Bone marrow (tissue), 2 donors: ENCODE measurements around the gene HOXB9.

Experiments
- DNase-seq, 2 donors: peaks; one replicate each; lab custom pipeline; 2025; lab: John Stamatoyannopoulos, UW

Gene HOXB9

DNA sequence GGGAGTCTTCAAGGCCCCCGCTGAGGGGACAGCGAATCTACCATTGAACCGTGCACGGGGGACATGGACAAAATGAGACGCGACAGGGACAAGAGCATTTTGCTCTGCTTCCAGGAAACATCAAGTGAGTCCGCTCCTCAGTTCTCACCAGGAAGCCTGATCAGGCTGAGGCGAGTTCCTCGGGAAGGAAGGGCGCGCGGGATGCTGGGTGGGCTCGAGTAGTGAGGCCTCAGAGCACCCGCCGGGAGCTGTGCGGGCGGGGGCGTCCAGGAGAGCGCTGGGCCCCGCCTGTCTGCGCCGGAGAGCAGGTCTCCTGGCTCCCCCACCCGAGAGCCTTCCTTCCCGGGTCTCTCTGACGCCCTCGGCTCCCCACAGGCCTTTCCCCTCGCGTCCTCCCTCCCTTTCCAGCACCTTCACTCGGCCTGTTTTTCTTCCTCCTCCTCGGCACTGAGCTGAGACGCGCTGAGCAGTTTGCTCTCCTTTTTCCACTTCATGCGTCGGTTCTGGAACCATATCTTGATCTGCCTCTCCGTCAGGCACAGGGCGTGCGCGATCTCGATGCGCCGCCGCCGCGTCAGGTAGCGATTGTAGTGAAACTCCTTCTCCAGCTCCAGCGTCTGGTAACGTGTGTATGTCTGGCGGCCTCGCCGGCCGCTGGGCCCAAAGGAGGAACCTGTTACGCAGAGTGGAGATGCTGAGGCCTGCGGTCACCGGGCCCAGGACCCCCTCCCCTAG lies 30.0 kb downstream of the HOXB9 start:
- peak in 1 of 2 donors; percentile 56 for DNase-seq

DNA sequence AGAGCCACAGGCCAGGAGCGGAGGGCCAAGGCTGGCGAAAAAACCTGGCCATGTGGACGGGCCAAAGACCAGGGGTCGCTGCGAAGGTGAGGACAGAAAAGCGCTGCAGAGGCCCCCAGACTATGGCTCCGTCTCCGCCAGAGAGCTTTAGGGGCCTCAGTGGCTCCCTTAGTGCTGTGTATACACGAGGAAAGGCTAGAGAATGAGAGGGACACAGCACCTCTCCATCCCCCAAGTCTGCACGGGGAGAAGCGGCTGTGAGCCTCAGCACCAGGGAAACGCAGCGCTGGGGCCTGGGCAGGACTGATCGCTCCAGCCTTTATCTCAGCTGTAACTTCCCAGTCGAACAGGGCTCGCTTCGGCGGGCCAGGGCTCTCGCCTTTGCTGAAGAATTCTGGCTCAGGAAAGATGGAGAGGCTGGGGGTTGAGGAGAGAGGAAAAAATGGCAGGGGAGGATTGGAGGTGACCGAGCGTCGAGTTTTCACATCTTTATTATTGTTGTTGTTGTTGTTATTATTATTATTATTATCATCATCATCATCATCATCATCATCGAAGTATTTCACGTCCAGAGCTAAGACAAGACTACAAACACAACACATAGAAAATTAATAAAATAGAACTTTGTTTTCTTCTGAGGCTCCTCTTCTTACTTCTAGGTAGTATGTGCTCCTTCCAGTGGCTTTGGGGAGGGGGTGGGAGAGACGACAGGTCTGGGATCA lies 30.7 kb downstream of the HOXB9 start:
- DNase-seq: no peak

DNA sequence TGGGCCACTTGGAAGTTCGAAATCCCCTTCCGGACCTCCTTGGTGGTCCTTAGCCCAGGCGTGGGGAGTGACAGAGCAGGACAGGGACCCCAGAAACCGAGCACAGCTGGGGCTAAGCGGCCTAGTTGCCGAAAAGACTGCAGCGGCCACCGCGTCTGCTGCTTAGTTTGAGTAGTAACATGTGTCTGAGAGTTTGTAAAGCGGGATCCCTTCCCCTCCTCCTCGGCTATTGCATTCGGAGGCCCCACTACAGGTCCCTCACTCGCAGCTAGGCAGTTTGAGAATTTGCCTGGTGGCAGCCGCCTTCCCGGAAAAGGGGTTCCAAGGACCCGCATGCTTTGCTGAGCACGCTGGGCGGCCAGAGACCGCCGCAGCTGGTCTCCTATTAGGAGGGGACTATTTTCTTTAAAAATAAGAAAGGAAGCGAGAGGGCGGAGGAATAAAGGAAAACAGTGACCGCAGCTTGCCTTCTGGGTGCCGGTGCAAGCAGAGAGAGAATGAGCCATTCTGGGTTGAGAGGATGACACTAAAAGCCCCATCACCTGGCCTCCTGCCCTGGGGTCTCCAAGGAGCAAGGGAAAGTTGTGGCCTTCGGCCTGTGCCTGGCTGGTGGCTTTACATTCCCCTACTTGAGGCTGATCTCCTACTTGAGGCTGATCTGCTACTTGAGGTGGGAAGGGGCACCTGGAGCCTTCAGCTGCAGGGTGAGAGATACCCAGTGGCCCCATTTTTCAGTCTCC lies 31.4 kb downstream of the HOXB9 start:
- DNase-seq: no peak

DNA sequence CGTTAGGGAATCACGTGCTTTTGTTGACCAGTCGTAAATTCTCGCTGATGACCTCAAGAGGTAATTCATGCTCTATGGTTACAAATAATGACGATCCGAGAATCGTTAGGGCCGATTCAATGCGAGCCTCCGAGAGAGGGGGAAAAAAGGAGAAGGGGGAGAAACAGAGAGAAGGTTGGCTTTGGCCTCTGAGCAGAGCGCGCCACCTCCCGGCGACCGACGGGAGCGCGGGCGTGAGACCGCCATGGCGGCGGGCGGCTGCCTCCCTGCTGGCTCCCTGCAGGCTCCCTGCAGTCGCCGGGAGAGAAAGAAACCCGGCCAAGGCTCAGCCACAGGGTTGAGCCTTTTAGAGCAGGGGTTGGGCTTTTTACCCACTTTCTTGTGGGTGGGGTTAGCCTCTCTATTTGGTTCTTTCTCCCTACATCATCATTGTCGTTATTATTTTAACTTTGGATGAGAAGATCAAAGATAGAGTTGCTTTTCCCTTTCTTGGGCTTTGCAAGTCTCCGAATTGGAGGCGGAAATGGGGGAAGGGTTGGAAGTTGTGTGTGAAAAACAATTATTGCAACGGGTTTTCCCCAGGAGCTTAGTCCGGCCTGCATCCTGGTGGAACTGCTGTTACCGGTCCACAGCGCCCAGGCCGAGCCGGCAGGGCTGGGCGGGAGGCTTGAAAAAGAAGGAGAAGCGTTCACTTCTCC lies 32.2 kb downstream of the HOXB9 start:
- peak; percentile 24 to 80 for DNase-seq

DNA sequence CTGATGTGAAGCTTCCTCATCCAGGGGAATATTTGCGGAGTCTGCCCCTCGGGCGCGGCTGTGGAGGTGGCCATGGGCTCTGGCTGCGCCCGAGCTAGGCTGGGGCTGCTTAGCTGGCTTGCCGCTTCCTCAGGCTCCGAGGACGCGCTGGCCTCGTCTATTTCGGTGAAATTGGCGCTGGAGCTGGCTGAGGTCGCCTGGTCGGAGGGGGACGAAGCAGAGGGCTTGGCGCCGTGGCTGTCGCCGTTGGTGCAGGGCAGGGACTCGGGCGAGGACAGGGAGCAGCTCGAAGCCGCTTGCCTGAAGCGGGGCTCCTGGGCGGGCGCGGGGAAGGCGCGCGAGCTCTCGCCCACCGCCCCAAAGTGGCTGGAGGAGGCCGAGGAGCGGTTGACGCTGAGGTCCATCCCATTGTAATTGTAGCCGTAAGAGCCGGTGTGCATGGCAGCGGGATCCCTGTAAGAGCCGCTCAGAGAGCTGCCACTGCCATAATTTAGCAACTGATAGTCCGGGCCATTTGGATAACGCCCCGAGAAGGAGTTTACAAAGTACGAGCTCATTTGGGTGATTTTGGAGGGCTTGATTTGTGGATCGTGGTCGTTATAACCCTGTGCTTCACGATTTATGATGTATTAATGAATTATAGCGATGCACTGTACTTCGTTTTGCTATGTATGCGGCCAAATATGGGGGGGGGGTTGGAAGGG lies 32.9 kb downstream of the HOXB9 start, which contains the start of gene HOXB5:
Gene HOXB5 (minus strand): TSS at position 654 of the 704 bp plus-strand sequence. CDS start 97 bp downstream, at position 557.
- DNase-seq: peak in 1 of 2 donors; percentile 57

DNA sequence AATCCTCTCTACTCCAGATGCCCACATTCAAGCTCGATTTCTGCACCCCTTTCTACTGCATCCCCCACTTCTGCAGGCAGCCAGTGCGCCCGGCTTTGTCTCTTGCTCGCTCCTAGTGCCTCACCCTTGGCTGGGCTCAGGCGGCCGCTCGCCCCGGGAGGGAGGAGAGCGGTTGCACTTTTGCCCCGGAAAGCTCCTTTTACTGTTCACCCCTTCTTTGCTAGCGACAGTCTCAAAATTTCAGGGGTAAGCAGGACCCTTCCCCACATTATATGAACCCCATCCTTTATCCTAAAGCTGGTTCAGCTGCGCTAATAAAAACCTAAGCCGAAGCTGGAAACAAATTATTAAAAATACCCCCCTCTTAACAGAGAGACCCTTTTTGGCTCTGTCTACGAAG lies 33.6 kb downstream of the HOXB9 start:
- no peak for DNase-seq

DNA sequence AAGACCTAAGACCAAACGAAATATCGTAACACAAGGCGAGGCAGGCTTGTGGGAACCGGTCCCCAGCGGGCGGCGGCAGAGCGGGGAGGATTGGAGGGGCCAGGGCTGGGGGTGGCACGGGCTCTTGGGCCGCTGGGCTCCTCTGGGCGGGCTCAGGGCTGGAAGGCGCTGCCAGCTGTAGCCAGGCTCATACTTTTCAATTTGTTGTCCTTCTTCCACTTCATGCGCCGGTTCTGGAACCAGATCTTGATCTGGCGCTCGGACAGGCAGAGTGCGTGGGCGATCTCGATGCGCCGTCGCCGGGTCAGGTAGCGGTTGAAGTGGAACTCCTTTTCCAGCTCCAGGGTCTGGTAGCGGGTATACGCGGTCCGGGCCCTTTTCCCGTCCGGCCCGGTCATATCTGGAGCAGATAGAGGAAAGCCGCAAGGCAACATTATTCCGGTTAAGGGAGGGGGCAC lies 34.1 kb downstream of the HOXB9 start:
- DNase-seq: peak in 1 of 2 donors; percentile 67

DNA sequence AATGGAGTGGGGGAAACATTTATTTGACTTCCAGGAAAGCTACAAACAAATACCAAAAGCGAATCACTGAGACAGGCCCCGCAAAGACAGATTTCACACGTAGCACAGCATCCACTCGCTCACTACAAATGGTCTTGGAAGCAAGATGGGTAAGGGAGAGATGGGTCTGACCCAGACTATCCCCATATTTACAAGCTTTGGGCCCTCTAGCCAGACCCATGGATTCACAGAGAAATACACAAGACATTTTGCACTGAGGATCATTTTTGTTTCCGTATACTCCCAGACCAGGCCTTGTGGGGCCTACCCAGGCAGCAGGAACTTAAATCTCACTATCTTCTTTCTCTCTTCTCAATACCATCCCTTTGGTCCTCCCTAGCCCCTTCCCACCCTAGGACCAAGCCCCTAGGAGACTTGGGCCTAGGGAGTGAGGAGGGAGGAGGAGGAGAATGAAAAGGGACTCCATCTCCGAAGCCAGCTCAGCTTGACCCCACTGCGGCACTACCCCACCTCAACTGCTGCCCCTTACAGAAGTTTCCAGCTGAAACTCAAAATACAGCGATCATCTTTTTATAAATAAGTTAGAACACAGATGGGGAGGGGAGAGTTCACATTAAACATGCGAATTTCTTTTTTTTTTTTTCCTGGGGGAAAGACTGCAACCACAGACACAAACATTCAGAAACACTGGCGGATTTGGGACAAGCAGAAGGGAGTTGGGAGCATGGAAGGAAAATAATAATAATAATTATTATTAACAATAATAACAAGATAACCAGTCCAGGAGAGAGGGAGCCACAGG lies 34.7 kb downstream of the HOXB9 start:
- DNase-seq: peak in 1 of 2 donors; percentile 32

DNA sequence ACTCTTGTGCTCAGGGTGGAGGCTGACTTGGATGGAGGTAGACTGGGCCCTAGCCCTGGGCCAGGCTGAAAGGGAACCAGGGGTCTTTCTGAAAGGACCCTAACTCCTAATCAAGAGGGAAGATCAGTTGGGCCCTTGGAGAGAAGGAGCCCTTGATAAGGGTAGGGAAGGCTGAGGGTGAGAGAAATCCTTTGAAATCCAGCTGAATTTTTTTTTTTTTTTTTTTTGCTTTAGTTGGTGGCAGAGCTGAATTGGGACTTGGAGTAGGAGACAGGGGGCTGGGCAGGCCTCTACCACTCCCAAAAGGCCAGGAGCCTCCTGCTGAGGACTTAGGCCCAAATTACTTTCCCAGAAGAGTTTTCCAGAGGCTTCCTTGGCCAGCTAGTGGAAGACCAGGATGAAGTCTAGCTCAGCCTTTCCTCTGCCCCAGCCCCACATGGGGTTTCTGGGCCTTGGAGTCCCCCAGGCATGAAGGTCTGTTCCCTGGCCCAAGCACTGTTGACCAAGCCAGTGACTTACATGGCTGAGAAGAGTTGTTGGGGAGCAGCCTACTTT lies 35.5 kb downstream of the HOXB9 start:
- DNase-seq: no peak

DNA sequence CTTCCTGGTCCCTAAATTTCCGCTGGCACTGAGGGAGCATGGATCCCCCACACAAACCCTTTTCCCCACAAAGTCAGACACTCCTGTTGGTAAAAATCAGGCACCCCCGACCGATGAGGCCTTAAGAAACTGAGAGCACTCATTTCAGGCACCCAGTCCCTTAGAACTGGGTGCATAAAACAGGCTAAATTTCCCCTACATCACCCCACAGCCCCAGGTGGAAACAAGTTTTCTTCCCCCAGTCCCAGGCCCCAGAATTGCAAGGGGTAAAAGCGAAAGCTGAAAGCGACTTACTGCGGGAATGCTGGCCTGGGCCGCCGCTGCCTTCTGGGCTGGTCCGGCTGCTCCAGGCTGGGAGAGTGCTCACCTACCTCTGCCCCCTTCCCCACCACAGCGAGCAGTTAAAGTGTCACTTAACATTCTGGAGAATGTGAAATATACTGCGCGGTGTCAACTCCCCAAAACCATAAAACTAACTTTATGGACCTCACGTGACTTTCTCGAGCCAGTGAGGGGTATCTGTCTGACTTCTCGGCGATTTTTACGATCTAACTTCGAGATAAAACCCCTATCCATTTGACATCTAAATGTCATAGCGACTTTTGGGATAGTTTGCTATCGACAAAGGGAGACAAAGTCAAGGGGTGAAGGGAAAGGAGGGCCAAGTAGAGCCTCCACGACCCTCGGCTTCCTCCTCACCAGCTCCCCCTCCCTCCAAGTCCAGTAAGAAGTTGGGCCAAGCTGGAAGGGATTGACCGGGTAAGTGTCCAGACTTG lies 36.1 kb downstream of the HOXB9 start, which contains the start of gene HOXB3:
Gene HOXB3 (minus strand): TSS at position 411 of the 776 bp plus-strand sequence. CDS start 37,767 bp downstream, outside the sequence.
- peak in 1 of 2 donors; percentile 37 for DNase-seq

DNA sequence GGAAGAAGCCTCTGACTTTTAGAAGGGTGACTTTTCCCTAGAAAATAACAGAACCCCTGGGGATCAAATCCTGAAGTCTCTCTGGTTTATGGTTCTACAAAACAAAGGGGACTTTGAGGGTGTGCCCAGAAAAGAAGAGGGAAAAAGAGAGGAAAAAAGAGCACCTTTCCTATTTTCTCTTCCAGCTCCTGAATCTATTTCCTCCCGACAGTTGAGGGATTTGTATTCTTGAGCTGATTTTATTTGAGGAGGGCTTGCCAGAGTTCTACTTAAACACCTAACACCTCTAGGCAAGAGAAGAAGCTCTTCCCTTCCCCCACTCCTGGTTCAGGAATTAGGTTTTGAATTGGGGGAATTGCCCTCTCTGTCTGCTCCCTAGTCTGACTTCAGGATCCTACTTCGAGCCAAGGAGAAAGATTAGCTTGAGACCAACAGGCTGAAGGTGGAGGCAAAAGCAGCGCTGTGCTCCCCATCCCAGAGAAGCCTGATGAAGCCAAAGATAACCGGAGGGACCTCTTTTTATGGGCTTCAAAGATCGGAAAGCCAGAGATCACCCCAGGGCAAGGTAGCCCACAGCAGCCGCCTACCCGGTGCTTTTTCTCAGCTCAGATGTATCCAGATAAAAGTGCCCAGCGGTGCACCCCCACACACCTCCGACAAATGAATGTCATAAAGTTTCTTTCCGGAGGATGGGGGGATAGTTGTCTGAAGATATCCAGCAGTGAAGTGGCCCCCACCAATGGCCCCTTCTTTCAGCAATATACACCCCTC lies 36.9 kb downstream of the HOXB9 start:
- DNase-seq: no peak

DNA sequence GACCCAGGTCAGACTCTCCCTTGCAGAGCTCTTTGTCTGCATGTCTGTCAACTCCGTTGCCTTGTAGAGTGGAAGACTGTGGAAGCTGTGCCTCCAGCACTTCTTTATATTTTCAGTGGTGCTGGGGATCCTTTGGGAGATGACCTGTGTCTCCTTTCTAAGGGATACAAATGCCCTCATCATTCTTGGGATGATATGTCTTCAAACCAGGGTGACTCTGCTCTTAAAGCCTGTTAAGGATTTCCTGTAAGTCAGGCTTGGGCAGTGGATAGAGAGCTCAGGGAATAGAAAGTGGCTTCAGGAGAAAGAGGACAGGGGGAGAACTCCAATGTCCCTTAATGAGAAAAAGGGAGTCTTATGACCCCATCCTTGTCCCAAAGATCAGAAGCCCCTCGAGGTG lies 37.6 kb downstream of the HOXB9 start:
- no peak for DNase-seq

DNA sequence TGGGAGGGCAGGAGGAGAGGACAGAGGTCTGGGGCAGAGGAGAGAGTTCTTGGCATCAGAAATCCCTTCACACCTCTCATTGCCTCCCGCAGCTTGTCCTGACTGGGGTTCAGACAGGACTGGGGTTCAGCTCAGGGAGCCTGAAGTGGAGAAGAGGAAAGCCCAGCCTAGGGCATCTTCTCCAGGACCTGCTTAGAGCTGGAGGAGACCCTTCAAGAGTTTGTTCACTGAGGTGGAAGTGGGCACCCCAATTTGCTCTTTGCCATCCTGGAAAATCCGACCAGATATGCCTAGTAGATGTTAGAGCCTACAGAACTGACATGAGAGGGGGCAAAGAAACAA lies 38.1 kb downstream of the HOXB9 start:
- no peak for DNase-seq

DNA sequence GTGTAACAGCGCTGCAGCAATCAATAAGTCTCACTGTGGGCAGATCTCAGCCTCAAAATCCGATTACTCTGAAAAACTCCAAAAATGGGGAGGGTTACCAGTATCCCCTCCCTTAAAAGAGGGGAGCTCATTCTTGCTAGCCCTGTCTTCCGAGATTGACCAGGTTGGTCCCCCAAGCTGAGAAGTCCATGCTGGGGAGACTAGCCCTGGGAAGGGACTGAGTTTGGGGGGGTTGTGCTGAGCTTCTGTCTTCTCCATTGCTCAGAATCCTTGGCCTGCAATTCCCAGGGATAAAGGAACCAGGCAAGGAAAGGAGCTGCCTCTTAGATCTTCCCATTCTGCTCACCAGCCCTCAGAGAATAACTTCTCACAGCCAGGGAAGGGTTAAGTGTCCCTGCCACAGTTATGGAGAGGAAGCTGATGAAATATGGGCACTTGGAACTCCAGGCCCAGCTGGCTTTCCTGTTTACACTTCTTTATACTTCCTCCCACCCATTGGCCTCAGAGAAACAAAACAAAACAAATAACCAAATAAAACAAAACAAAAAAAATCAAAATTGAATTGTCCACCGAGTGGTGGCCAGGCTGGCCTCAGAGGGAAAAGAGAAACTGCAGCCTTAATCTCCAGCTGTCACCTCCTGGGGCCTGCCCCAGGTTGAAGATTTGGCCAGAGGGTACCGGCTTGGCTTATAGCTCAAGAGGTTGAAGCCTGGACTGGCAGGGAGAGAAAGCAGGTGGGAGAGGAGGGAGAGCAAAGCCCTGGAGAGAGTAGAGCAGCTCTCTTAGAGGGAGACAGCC lies 38.7 kb downstream of the HOXB9 start:
- no peak for DNase-seq

DNA sequence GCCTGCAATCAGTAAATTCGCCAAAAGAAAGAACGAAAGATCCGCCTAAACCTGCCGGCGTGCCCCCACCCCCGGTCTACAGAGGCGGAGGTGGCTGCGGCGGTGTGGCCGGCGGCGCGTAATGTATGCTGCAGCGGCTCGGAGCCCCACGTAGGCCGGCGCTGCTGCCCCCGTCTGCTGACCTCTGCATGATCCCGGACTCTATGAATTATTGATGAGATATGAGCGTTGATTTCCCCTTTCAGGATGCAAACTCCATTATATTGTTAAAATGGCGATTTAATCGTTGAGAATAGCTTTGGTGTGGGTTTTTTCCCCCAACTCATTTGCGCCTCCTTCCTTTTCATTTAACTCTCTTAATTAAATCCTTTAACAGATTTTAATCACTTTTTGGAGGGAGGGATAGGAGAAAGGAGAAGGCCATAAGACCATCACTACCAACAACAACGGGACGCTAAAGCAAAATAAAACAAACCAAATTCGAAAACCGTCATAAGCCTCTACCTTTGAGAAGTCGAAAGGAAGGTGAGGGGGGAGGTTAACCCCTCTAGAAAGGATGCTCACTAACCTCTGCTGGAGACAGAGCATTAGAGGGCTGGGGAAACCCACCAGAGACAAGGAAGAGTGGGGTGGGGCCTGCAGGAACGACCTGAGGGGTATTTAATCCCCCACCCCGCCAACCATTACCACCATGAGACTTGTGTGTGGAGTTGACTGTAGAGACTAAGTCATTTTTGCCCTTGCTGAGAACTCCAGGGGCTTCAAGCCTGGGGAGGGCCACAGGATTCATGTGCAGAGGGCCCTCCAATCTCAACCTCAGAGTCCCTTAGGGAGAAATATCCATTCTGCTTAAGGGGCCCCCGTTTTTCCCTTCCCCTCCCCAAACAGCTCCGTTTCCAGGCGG lies 39.6 kb downstream of the HOXB9 start:
- peak in 1 of 2 donors; percentile 42 for DNase-seq

DNA sequence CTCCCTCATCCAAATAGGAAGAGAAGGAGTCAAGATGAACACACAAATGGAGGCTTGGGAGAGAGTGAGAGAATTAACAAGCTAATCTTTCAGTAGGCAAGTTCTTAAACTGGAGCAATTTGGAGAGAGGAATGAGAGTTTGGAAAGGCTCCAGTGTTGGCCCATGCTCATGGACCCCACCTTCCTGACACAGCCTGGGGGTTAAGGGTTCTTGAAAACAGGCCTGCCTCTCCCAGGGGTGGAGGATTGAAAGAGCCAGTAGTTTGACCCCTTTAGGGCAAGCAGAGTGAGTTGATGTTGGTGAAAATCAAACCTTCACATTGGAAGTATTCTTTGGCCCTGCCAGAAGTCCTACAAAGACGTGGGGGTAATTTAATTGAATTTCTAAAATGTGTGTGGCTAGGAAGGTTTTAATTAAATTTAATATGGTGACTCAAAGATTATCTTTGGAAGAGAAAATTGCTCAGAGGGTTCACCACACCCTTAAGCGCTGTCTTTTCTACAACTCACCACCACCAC lies 41.9 kb downstream of the HOXB9 start:
- DNase-seq: no peak
